Tibial nerve (tissue), 4 donors: ENCODE data around the gene NME7.

Experiments used
- EP300 ChIP-seq, 2 donors: sonication (generic); formaldehyde crosslinking; IDR thresholded peaks; one replicate each; pipeline ENCODE4 v1.6.1; 2017; ENCODE audit warnings: antibody characterized with exemption in 2 of 2, mild to moderate bottlenecking in 1 of 2
- TF ChIP-seq, protein P1 (sequence below), 5 experiments: fragments of 200-600 bp in 3 of 5; fragments of 450-650 bp in 2 of 5; sonication (generic) in 3 of 5; IDR thresholded peaks; one replicate each; pipeline ENCODE4 v1.5.1; 2016 to 2019; ENCODE audit warnings: antibody characterized with exemption in 5 of 5, mild to moderate bottlenecking in 3 of 5, moderate library complexity in 2 of 5

GRCh38 chr1:169100651-169101088 is 266.9 kb downstream of the NME7 start:
- TF ChIP-seq, protein P1, sequence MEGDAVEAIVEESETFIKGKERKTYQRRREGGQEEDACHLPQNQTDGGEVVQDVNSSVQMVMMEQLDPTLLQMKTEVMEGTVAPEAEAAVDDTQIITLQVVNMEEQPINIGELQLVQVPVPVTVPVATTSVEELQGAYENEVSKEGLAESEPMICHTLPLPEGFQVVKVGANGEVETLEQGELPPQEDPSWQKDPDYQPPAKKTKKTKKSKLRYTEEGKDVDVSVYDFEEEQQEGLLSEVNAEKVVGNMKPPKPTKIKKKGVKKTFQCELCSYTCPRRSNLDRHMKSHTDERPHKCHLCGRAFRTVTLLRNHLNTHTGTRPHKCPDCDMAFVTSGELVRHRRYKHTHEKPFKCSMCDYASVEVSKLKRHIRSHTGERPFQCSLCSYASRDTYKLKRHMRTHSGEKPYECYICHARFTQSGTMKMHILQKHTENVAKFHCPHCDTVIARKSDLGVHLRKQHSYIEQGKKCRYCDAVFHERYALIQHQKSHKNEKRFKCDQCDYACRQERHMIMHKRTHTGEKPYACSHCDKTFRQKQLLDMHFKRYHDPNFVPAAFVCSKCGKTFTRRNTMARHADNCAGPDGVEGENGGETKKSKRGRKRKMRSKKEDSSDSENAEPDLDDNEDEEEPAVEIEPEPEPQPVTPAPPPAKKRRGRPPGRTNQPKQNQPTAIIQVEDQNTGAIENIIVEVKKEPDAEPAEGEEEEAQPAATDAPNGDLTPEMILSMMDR (IDR thresholded peaks at IDR 0.05), result no peak
- TF ChIP-seq EP300 (IDR thresholded peaks at IDR 0.05), result no peak
